Measurements from ENCODE around the gene GMNN.

Gene GMNN

DNA sequence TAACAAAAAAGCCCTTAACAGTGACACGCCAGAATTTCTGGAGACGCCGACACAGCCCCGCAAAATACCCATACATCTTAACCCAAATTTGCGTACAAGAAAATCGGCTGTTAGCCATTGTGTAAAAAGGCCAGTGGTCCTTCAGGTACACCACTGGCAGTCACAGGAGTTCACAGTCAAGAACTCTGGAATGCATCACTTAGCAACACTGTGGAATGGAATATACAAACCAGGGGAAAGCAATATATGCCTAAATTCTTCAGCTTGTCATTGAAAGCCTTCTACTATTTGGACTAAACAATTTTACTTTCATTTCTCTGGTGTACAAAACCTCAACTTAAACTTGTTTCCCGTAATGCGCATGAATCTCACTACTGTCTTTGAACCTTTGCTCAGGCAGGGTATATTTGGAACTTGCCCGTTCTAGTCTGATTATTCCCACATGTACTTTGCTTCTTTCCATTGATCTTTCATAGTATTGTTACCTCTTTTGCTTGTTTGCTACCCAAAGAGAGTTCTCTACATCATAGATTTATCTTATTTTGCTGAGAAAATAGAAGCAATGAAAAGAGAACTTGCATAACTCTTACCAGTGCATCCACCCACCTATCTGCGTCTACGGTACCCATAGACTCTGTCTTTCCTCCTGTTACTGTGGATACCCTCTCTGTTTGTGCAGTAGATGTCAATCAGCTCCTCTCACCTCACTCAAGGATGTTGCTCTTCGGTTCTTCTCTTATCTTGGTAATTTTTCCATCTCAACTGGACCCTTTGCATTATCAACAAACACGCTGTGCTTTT lies 24.2 kb downstream of the GMNN start, which contains the start of gene ARMH2:
TSS of gene ARMH2 (minus strand) at position 178 of the 801 bp plus-strand sequence. CDS start at position 118, 60 bp downstream.
- H3K36me3 ChIP-seq (ENCODE audit: control insufficient read depth in 5 of 5, insufficient read depth in 5 of 5, low read length in 5 of 5), result no peaks in the 10 kb centered on the region
- H3K27me3 ChIP-seq (ENCODE audit: control insufficient read depth in 5 of 5, insufficient read depth in 4 of 5, low read length in 5 of 5), result no peaks in the 10 kb centered on the region
- H3K4me3 ChIP-seq (ENCODE audit: low read depth in 1 of 5, low read length in 5 of 5), result no peak within 1 kb of the TSS
- no peaks in the 10 kb centered on the region for H3K9me3 ChIP-seq (ENCODE audit: control insufficient read depth in 5 of 5, low read length in 5 of 5)
- no peak within 1 kb of the TSS for H3K27ac ChIP-seq (ENCODE audit: low read depth, low read length)
- H3K4me1 ChIP-seq (ENCODE audit: control insufficient read depth in 5 of 5, insufficient read depth in 5 of 5, low read length in 5 of 5), result no peaks in the 10 kb centered on the region
- no peak within 1 kb of the TSS for H3K9ac ChIP-seq (ENCODE audit: low read length in 5 of 5)

DNA sequence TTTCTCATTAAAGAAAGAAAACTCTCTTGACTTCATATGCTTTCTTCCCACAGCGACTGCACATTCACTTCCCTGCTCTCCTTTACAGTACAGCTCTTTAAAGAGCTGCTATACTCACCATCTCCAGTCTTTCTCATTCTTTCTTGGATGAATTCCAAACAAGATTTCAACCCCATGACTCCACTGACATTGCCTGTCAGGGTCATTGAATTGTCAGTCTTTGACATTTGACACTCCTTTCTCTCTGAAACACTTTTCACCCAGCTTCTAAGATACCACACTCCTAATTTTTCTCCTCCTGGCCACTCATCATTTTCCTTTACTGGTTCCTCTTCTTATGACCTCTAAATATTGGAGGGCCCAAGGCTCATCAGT lies 24.8 kb downstream of the GMNN start:
- Histone ChIP-seq H3K4me3 (ENCODE audit: low read depth in 1 of 5, low read length in 5 of 5) (no peak overlapping the region), H3K9ac (ENCODE audit: low read length in 5 of 5) (no peak overlapping the region), H3K27me3 (ENCODE audit: control insufficient read depth in 5 of 5, insufficient read depth in 4 of 5, low read length in 5 of 5) (no peaks in the 10 kb centered on the region), H3K36me3 (ENCODE audit: control insufficient read depth in 5 of 5, insufficient read depth in 5 of 5, low read length in 5 of 5) (no peaks in the 10 kb centered on the region), H3K27ac (ENCODE audit: low read depth, low read length) (no peak overlapping the region), H3K4me1 (ENCODE audit: control insufficient read depth in 5 of 5, insufficient read depth in 5 of 5, low read length in 5 of 5) (no peaks in the 10 kb centered on the region), H3K9me3 (ENCODE audit: control insufficient read depth in 5 of 5, low read length in 5 of 5) (no peaks in the 10 kb centered on the region)

DNA sequence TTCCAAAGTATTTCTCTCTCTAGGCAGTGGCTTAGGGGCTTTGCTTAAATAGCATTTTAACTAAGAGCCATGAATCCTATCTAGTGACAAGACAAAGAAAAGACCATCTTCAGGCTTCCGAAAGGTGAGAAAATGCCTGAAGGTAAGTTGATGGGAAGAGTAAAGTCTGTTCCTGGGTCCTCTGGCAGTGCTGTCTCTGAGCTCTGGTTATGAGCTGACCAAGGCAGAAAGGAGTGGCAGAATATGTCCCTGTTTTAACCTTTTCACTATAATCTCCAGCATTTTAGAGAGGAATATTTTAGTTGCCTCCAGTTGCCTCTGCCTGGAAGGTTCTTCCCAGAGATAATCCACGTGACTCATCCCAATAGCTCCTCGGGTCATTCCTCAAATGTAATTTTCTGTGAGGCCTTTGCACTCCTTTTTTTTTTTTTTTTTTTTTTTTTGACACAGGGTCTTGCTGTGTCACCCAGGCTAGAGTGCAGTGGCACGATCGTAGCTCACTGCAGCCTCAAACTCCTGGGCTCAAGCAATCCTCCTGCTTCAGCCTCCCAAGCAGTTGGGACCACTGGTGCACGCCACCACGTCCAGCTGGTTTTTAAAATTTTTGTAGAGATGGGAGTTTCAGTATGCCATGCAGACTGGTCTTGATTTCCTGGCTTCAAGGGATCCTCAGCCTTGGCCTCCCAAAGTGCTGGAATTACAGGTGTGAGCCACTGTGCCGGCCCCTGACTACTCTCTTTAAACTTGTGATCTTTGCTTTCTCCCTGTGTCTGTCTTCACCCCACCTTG lies 27.7 kb downstream of the GMNN start:
- no peaks in the 10 kb centered on the region for H3K9me3 ChIP-seq (ENCODE audit: control insufficient read depth in 5 of 5, low read length in 5 of 5)
- no peaks in the 10 kb centered on the region for H3K36me3 ChIP-seq (ENCODE audit: control insufficient read depth in 5 of 5, insufficient read depth in 5 of 5, low read length in 5 of 5)
- H3K9ac ChIP-seq (ENCODE audit: low read length in 5 of 5), result no peak overlapping the region
- H3K4me1 ChIP-seq (ENCODE audit: control insufficient read depth in 5 of 5, insufficient read depth in 5 of 5, low read length in 5 of 5), result no peaks in the 10 kb centered on the region
- H3K27me3 ChIP-seq (ENCODE audit: control insufficient read depth in 5 of 5, insufficient read depth in 4 of 5, low read length in 5 of 5), result no peaks in the 10 kb centered on the region
- H3K27ac ChIP-seq (ENCODE audit: low read depth, low read length), result no peak overlapping the region
- no peak overlapping the region for H3K4me3 ChIP-seq (ENCODE audit: low read depth in 1 of 5, low read length in 5 of 5)

- H3K27ac ChIP-seq (ENCODE audit: low read depth, low read length), result no peak overlapping the region
- H3K4me1 ChIP-seq (ENCODE audit: control insufficient read depth in 5 of 5, insufficient read depth in 5 of 5, low read length in 5 of 5), result no peaks in the 10 kb centered on the region
- H3K9me3 ChIP-seq (ENCODE audit: control insufficient read depth in 5 of 5, low read length in 5 of 5), result no peaks in the 10 kb centered on the region
- no peaks in the 10 kb centered on the region for H3K27me3 ChIP-seq (ENCODE audit: control insufficient read depth in 5 of 5, insufficient read depth in 4 of 5, low read length in 5 of 5)
- no peak overlapping the region for H3K9ac ChIP-seq (ENCODE audit: low read length in 5 of 5)
- H3K36me3 ChIP-seq (ENCODE audit: control insufficient read depth in 5 of 5, insufficient read depth in 5 of 5, low read length in 5 of 5), result peaks cover 0 to 3% (median 0%) of the 10 kb centered on the region in 5 donors
- no peak overlapping the region for H3K4me3 ChIP-seq (ENCODE audit: low read depth in 1 of 5, low read length in 5 of 5)
Measured at GRCh38 chr6:24807584-24807983, 32.8 kb downstream of the GMNN start.

DNA sequence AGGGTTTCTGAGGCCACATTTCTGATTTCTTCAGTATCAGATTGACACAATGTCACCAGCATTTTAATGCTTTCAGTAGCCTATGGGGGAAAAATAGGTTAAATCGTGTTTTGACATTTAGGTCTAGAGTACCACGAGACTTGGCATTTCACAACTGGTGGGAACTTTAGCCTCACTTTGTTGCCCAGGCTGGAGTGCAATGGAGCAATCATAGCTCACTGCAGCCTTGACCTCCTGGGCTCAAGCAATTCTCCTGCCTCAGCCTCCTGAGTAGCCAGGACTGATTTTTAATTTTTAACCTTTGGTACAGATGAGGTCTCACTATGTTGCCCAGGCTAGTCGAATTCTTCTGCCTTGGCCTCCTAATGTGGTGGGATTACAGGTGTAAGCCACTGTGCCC lies 35.0 kb downstream of the GMNN start:
- Histone ChIP-seq H3K9ac (ENCODE audit: low read length in 5 of 5) (no peak overlapping the region), H3K9me3 (ENCODE audit: control insufficient read depth in 5 of 5, low read length in 5 of 5) (no peaks in the 10 kb centered on the region), H3K36me3 (ENCODE audit: control insufficient read depth in 5 of 5, insufficient read depth in 5 of 5, low read length in 5 of 5) (peaks cover 0 to 3% (median 0%) of the 10 kb centered on the region in 5 donors), H3K27me3 (ENCODE audit: control insufficient read depth in 5 of 5, insufficient read depth in 4 of 5, low read length in 5 of 5) (no peaks in the 10 kb centered on the region), H3K4me1 (ENCODE audit: control insufficient read depth in 5 of 5, insufficient read depth in 5 of 5, low read length in 5 of 5) (no peaks in the 10 kb centered on the region), H3K27ac (ENCODE audit: low read depth, low read length) (no peak overlapping the region), H3K4me3 (ENCODE audit: low read depth in 1 of 5, low read length in 5 of 5) (no peak overlapping the region)

GRCh38 chr6:24818346-24818745 lies 43.6 kb downstream of the GMNN start:
- Histone ChIP-seq H3K36me3 (ENCODE audit: control insufficient read depth in 5 of 5, insufficient read depth in 5 of 5, low read length in 5 of 5) (no peaks in the 10 kb centered on the region), H3K27me3 (ENCODE audit: control insufficient read depth in 5 of 5, insufficient read depth in 4 of 5, low read length in 5 of 5) (no peaks in the 10 kb centered on the region), H3K4me3 (ENCODE audit: low read depth in 1 of 5, low read length in 5 of 5) (no peak overlapping the region), H3K27ac (ENCODE audit: low read depth, low read length) (no peak overlapping the region), H3K9me3 (ENCODE audit: control insufficient read depth in 5 of 5, low read length in 5 of 5) (no peaks in the 10 kb centered on the region), H3K4me1 (ENCODE audit: control insufficient read depth in 5 of 5, insufficient read depth in 5 of 5, low read length in 5 of 5) (no peaks in the 10 kb centered on the region), H3K9ac (ENCODE audit: low read length in 5 of 5) (no peak overlapping the region)

GRCh38 chr6:24821860-24822444 lies 47.2 kb downstream of the GMNN start:
- Histone ChIP-seq H3K9me3 (ENCODE audit: control insufficient read depth in 5 of 5, low read length in 5 of 5) (no peaks in the 10 kb centered on the region), H3K27ac (ENCODE audit: low read depth, low read length) (no peak overlapping the region), H3K4me1 (ENCODE audit: control insufficient read depth in 5 of 5, insufficient read depth in 5 of 5, low read length in 5 of 5) (no peaks in the 10 kb centered on the region), H3K27me3 (ENCODE audit: control insufficient read depth in 5 of 5, insufficient read depth in 4 of 5, low read length in 5 of 5) (no peaks in the 10 kb centered on the region), H3K9ac (ENCODE audit: low read length in 5 of 5) (no peak overlapping the region), H3K36me3 (ENCODE audit: control insufficient read depth in 5 of 5, insufficient read depth in 5 of 5, low read length in 5 of 5) (peaks cover 0 to 4% (median 0%) of the 10 kb centered on the region in 5 donors), H3K4me3 (ENCODE audit: low read depth in 1 of 5, low read length in 5 of 5) (no peak overlapping the region)

DNA sequence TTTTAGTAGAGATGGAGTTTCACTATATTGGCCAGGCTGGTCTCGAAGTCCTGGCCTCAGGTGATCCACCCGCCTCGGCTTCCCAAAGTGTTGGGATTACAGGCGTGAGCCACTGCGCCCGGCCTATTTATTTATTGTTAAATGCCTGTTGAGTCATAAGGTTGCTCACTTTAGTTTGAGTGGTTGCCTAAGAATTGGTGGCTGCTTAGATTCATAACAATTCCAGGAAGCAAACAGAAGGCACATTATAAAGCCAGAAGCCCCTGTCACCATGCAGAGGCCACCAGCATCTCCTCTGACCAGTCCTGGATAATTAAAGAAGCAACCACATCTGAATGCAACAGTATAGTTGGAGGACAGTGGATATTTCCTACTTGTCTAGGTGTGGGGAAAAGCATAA lies 48.0 kb downstream of the GMNN start:
- Histone ChIP-seq H3K27me3 (ENCODE audit: control insufficient read depth in 5 of 5, insufficient read depth in 4 of 5, low read length in 5 of 5) (no peaks in the 10 kb centered on the region), H3K36me3 (ENCODE audit: control insufficient read depth in 5 of 5, insufficient read depth in 5 of 5, low read length in 5 of 5) (peaks cover 0 to 4% (median 0%) of the 10 kb centered on the region in 5 donors), H3K27ac (ENCODE audit: low read depth, low read length) (no peak overlapping the region), H3K4me3 (ENCODE audit: low read depth in 1 of 5, low read length in 5 of 5) (no peak overlapping the region), H3K4me1 (ENCODE audit: control insufficient read depth in 5 of 5, insufficient read depth in 5 of 5, low read length in 5 of 5) (no peaks in the 10 kb centered on the region), H3K9ac (ENCODE audit: low read length in 5 of 5) (no peak overlapping the region), H3K9me3 (ENCODE audit: control insufficient read depth in 5 of 5, low read length in 5 of 5) (no peaks in the 10 kb centered on the region)

DNA sequence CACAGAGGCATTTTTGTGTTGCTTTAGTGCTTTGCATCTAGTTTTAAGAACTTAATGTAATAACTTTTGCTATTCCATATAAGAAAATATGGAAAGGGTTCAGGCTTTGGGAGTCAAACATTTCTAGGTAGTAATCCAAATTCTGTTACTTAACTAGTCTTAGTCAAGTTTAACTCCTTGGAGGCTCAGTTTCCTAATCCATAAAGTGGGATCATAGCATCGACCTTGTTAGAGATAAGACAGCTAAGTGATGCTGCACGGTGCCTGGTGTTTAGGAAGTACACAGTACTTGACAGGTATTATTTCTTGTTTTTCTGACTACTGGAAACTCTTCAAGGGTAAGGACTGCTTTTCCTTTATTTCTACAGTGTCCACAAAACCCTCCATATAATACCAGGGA lies 48.4 kb downstream of the GMNN start:
- H3K9ac ChIP-seq (ENCODE audit: low read length in 5 of 5), result no peak overlapping the region
- H3K27me3 ChIP-seq (ENCODE audit: control insufficient read depth in 5 of 5, insufficient read depth in 4 of 5, low read length in 5 of 5), result no peaks in the 10 kb centered on the region
- no peaks in the 10 kb centered on the region for H3K9me3 ChIP-seq (ENCODE audit: control insufficient read depth in 5 of 5, low read length in 5 of 5)
- H3K36me3 ChIP-seq (ENCODE audit: control insufficient read depth in 5 of 5, insufficient read depth in 5 of 5, low read length in 5 of 5), result peaks cover 0 to 4% (median 0%) of the 10 kb centered on the region in 5 donors
- no peak overlapping the region for H3K4me3 ChIP-seq (ENCODE audit: low read depth in 1 of 5, low read length in 5 of 5)
- no peak overlapping the region for H3K27ac ChIP-seq (ENCODE audit: low read depth, low read length)
- H3K4me1 ChIP-seq (ENCODE audit: control insufficient read depth in 5 of 5, insufficient read depth in 5 of 5, low read length in 5 of 5), result no peaks in the 10 kb centered on the region

Measured in subcutaneous abdominal adipose tissue (tissue), 5 donors.